Body of pancreas (tissue), 4 donors: ENCODE results near the gene OR52H1. TPM values are rescaled to one million over a fixed set of nuclear protein-coding genes. Genes with fewer than 3 reads are reported as not detected.

Source experiments
- ATAC-seq: fragments of 150-250 bp; one replicate; pipeline ENCODE4 v1.9.1; 2016
- DNase-seq, 4 donors: peaks; one replicate each; pipeline ENCODE4 v3.0.0-alpha.2; 2019
- H3K27ac ChIP-seq, 4 donors: fragments of 200-600 bp; sonication (generic); 1 replicate in 3 of 4; 2 replicates in 1 of 4; pipeline versions ENCODE4 v1.5.1 to v1.6.1; 2016 to 2019; ENCODE audit warnings: mild to moderate bottlenecking in 1 of 4, mixed read lengths in 1 of 4, moderate library complexity in 1 of 4
- H3K27me3 ChIP-seq, 2 donors: fragments of 200-600 bp; sonication (generic); one replicate each; pipeline ENCODE4 v1.6.0; 2016; ENCODE audit warnings: mild to moderate bottlenecking in 1 of 2
- H3K36me3 ChIP-seq, 2 donors: fragments of 200-600 bp; sonication (generic); replicated peaks in 1 of 2; 2 replicates each; pipeline ENCODE4 v1.5.1; 2016; ENCODE audit warnings: low read depth in 2 of 2; ENCODE audit not compliant: insufficient read depth in 1 of 2
- H3K4me1 ChIP-seq: fragments of 200-600 bp; sonication (generic); one replicate; pipeline ENCODE4 v1.6.0; 2016
- H3K4me3 ChIP-seq, 2 donors: fragments of 200-600 bp; sonication (generic); 1 replicate in 1 of 2; 2 replicates in 1 of 2; pipeline ENCODE4 v1.5.1; 2016 to 2019
- H3K9me3 ChIP-seq, 3 donors: fragments of 200-600 bp; sonication (generic); 1 replicate in 2 of 3; 2 replicates in 1 of 3; pipeline ENCODE4 v1.5.1; 2016
- CTCF ChIP-seq, 7 experiments: fragments of 450-650 bp in 4 of 7; fragments of 200-600 bp in 3 of 7; sonication (generic) in 3 of 7; IDR thresholded peaks; one replicate each; pipeline ENCODE4 v1.5.1; 2016 to 2019; ENCODE audit warnings: antibody characterized with exemption in 7 of 7
- POLR2A ChIP-seq, 3 donors: fragments of 450-650 bp; IDR thresholded peaks; one replicate each; pipeline ENCODE4 v1.6.1; 2016; ENCODE audit warnings: antibody characterized with exemption in 3 of 3, mild to moderate bottlenecking in 2 of 3
- WGBS, 2 donors: methylation state at CpG; one replicate each; pipeline ENCODE4 v1.1.5; 2017; 5-methylcytosine and 5-hydroxymethylcytosine counted together
- intact Hi-C: fragments of 100-400 bp; cut with DNase I; formaldehyde crosslinking; loops from one replicate; pipeline ENCODE4 v1.15.1; 2023
- total RNA-seq, 2 donors: library from RNA; depleted of rRNA; stranded (reverse); fragments of >200 nt; gene quantifications; one replicate each; pipeline ENCODE4 v1.1.0, GENCODE V29; 2016

The OR52H1 gene
- total RNA-seq, 2 donors from 2014 or later = 0.78 to 5.9 TPM

GRCh38 chr11:5509803-5510202 lies 38.5 kb downstream of the OR52H1 start, which contains the start of gene UBQLN3:
TSS of gene UBQLN3 (minus strand) at chr11:5509957. CDS start at chr11:5509558, 399 bp downstream.
- intact Hi-C loops = no loop called here
- Histone ChIP-seq H3K27me3 (no peaks in the 10 kb centered on the region), H3K9me3 (no peaks in the 10 kb centered on the region), H3K27ac (no peak within 1 kb of the TSS), H3K36me3 (no peaks in the 10 kb centered on the region), H3K4me1 (no peaks in the 10 kb centered on the region), H3K4me3 (no peak within 1 kb of the TSS)
- TF ChIP-seq POLR2A (IDR thresholded peaks at IDR 0.05) = no peak
- no peak for TF ChIP-seq CTCF (IDR thresholded peaks at IDR 0.05)
- 78 to 82% methylated on average over 4 of the region's 4 CpGs for WGBS, 2 donors
- no peak for DNase-seq
- no peak for ATAC-seq

GRCh38 chr11:5508605-5509004 lies 39.7 kb downstream of the OR52H1 start:
- ATAC-seq (no peak), DNase-seq (no peak)
- Histone ChIP-seq H3K36me3 (no peaks in the 10 kb centered on the region), H3K9me3 (no peaks in the 10 kb centered on the region), H3K4me3 (no peak overlapping the region), H3K4me1 (no peaks in the 10 kb centered on the region), H3K27ac (no peak overlapping the region), H3K27me3 (no peaks in the 10 kb centered on the region)
- TF ChIP-seq POLR2A (IDR thresholded peaks at IDR 0.05) (no peak), CTCF (IDR thresholded peaks at IDR 0.05) (no peak)
- intact Hi-C loops = no loop called here
- 86 to 94% methylated on average over 6 to 8 of the region's 8 CpGs for WGBS, 2 donors

- Histone ChIP-seq H3K4me3 (no peak overlapping the region), H3K9me3 (no peaks in the 10 kb centered on the region), H3K27ac (no peak overlapping the region), H3K27me3 (no peaks in the 10 kb centered on the region), H3K36me3 (no peaks in the 10 kb centered on the region), H3K4me1 (no peaks in the 10 kb centered on the region)
- intact Hi-C loops = no loop called here
- TF ChIP-seq CTCF (IDR thresholded peaks at IDR 0.05) (no peak), POLR2A (IDR thresholded peaks at IDR 0.05) (no peak)
- DNase-seq (no peak), ATAC-seq (no peak)
- 70 to 80% methylated on average over 1 to 6 of the region's 6 CpGs for WGBS, 2 donors
Observed at GRCh38 chr11:5507933-5508305, 40.4 kb downstream of the OR52H1 start.

GRCh38 chr11:5507177-5507932 lies 41.0 kb downstream of the OR52H1 start:
- WGBS, 2 donors = 62 to 78% methylated on average over 9 of the region's 9 CpGs
- intact Hi-C loops = no loop called here
- Histone ChIP-seq H3K4me1 (no peaks in the 10 kb centered on the region), H3K27ac (no peak overlapping the region), H3K36me3 (no peaks in the 10 kb centered on the region), H3K4me3 (no peak overlapping the region), H3K27me3 (no peaks in the 10 kb centered on the region), H3K9me3 (no peaks in the 10 kb centered on the region)
- ATAC-seq = no peak
- no peak for DNase-seq
- TF ChIP-seq CTCF (IDR thresholded peaks at IDR 0.05) (no peak), POLR2A (IDR thresholded peaks at IDR 0.05) (no peak)
